Hematopoietic multipotent progenitor cell treated with erythropoietin and hydrocortisone succinate and interleukin-3 and kit ligand, for 6 days (in vitro differentiated cells): ENCODE results near the gene CD276.
"Not testable (repeated sequence)": the region's sequence is repeated elsewhere in the genome, so short reads cannot be mapped to it uniquely, and the experiment has no call there.

Source experiments
- DNase-seq: peaks from one replicate; pipeline ENCODE4 v3.0.0-alpha.2; 2015

Gene CD276

GRCh38 chr15:73685981-73686380 is 1.8 kb downstream of the CD276 start:
- DNase-seq: no peak

DNA sequence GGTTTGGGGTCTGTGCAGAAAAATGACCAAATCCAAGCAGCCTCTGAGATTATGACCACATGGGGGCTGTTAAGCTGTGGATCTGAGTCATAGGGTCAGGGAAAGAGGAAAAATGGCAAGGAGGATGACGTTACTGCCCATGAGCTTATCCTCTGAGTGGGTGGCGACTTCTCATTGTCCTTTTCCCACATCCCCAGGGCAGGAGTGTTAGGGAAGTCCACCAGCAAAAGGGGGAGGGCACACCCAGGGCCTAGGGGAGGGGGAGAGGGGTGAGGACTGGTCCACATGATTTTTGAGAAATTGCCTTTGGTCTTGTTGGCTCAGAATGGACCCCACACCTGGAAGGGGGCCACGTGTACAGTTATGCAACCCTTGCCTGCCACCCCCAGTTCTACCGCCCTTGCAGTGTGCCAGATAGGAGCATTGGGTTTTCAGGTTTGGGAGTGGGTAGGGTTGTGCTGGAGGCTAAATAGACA is 2.6 kb downstream of the CD276 start:
- DNase-seq: no peak

GRCh38 chr15:73687351-73687750 is 3.2 kb downstream of the CD276 start:
- DNase-seq: no peak

DNA sequence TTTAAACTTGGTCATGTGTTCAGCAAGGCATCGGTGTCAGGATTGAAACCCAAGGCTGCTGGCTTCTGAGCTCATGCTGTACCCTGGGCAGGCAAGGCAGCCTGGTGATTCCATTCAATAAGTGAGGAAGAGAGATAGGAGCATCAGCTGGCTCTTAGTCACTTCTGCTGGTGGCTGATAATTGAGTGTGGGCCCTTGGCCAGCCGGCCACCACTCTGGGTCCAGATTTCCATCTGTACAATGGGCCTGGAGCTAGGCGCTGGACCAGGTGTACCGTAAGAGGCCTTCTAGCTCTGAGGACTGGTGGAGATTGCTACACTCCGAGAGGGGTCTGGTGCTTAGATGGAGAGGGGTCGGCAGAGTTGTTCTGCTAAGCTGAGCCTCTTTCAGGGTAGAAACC is 4.3 kb downstream of the CD276 start:
- DNase-seq: peak; percentile 47

- peak; percentile 35 for DNase-seq
These were observed 7.2 kb downstream of the CD276 start for GRCh38 chr15:73691396-73691795.

DNA sequence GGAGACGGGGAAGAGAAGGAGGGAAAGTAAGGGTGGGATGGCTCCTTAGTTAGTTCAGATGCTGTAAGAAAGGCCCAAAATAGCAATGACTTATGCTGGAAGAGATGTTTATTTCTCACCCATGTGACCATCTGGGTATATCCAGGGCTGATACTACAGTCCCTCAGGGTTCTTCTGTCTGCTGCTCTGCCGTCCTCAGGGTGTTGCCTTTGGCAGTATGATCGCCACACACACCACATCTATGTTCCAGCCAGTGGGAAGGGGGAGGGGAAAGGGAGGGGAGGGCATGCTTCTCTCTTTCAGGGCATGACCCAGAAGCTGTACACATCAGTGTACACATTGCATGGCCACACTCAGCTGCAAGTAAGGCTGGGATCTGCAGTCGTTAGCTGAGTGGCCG is 10.2 kb downstream of the CD276 start:
- no peak for DNase-seq

DNA sequence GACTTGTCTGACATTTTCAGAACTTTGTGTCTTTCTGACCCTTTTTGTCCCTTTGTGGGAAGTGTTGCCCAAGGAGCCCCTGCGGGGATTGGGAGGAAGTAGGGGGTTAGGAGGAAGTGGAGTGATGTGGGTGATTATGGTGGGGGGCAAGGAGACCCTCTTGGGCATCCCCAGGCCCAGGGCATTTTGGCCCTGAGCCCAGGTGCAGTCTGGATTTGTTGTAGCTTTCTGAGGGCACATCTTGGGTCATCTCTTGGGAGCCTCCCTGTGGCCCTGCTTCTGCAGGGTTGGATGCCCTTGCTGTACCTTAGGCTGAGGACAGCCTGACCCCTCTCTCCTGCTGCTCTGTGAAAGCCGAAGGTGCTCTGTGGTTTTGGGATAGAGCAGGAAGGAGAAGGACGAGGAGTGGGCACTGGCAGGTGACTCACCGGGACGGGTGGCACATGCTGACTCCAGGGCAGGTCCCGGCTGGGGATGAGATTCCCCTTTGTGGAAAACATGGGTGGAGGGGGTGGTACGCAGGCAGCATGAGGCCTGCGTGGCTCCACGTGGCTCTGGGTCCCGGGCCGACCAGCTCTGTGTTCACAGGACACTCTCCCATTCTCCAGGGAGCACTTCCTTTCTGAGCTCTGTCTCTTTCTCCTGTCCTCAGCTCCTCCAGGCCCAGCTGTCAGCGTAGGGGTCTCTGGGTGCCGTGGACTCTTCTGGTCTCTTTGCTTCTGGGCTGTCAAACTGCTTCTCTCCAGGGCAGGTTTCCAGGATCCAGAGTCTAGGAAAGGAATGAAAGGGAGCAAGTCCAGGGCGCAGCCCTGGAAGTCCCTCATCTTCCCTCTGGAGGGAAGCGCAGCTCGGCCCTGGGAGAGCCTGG is 11.8 kb downstream of the CD276 start:
- no peak for DNase-seq

GRCh38 chr15:73696641-73697001 is 12.4 kb downstream of the CD276 start:
- no peak for DNase-seq

GRCh38 chr15:73697033-73697467 is 12.9 kb downstream of the CD276 start:
- DNase-seq: peak; percentile 77

DNA sequence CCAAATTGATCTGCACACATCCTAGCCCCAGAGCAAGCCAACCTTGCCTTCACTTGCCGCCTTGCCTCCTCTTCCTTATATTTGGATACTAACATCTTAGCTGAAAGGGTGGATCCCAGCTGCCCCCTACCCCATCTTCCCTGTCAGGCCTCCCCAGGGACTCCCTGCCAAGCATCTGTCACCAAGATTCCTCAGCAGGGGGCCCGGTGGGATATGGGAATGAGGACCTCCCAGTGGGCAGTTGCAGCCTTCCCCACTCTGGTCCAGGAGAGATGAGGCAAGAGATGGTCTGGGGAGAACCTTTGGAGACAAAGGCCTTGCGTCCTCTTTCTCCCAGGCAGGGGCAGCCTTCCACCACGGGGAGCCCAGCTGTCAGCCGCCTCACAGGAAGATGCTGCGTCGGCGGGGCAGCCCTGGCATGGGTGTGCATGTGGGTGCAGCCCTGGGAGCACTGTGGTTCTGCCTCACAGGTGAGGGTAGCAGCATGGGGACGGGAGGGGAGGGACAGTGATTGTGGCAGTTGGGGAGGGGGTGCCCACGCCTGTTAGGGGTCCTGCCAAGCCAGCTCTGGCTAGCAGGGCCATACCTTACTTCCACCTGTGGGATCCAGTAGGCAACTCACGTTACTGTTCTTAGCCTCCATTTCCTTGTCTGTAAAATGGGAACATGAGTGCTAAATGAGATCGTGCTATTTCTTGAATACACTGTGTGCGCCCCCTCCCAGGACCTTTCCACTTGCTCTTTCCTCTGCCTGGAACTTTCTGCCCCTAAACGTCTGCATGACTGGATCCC is 15.3 kb downstream of the CD276 start:
- DNase-seq: no peak

- peak; percentile 92 for DNase-seq
These were observed 16.1 kb downstream of the CD276 start for GRCh38 chr15:73700041-73700842.

DNA sequence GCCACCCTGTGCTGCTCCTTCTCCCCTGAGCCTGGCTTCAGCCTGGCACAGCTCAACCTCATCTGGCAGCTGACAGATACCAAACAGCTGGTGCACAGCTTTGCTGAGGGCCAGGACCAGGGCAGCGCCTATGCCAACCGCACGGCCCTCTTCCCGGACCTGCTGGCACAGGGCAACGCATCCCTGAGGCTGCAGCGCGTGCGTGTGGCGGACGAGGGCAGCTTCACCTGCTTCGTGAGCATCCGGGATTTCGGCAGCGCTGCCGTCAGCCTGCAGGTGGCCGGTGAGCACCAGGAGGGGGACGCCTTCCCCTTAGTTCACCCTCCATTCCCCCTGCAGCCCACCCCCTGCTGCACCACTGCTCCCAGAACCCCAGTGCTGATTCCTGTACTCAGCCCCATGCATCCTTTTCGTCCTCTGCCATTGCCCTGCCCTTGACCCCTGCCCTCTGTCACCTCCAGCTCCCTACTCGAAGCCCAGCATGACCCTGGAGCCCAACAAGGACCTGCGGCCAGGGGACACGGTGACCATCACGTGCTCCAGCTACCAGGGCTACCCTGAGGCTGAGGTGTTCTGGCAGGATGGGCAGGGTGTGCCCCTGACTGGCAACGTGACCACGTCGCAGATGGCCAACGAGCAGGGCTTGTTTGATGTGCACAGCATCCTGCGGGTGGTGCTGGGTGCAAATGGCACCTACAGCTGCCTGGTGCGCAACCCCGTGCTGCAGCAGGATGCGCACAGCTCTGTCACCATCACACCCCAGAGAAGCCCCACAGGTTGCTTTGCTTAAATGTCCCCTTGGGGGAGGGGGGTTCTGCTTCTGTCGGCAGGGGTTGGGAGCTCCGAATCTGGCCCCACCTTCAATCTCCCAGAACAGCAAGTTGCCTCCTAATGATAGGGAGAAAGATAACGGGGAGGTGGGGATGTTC is 18.4 kb downstream of the CD276 start:
- not testable (repeated sequence) for DNase-seq

DNA sequence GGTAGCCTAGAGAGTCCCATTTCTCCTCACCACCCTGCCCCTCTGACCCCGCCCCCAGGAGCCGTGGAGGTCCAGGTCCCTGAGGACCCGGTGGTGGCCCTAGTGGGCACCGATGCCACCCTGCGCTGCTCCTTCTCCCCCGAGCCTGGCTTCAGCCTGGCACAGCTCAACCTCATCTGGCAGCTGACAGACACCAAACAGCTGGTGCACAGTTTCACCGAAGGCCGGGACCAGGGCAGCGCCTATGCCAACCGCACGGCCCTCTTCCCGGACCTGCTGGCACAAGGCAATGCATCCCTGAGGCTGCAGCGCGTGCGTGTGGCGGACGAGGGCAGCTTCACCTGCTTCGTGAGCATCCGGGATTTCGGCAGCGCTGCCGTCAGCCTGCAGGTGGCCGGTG is 19.4 kb downstream of the CD276 start:
- DNase-seq: not testable (repeated sequence)

- DNase-seq: not testable (repeated sequence)
These were observed 20.1 kb downstream of the CD276 start for GRCh38 chr15:73704142-73704868.

DNA sequence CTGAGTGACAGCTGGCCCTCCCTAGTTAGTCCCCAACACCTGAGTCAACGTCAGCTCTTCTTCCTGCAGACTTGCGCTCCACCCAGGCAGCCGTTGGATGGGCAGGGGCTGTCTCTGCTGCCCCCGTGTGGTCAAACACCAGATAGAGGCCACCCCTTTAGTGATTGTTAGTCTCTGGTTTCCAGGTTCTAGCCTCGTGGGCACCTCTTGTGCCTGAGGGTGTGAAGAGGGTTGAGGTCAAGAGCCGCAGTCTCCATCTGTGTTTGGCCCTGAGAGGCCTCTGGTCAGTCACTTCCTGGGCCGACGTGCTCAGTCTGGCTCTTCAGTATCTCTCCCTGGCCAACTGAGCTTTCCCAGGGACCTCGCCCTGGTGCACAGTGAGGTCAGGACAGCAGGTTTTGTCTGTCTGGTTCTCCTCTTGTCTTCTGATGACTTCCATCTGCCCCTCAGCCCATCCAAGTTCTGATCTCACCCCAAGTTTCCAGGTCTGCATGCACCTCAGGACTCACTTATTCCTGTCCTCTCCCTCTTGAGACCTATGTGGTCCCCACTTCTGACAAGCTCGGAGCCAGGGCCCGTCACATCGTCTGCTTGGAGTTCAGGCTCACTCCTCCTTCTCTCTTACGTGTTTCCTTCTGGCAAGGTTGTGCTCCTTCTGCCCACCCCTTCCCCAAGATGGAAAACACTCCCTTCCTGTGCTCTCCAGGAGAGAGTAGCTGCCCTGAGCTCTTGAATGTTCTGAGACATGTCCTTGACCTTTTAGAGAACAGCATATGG is 20.9 kb downstream of the CD276 start:
- peak; percentile 83 for DNase-seq

GRCh38 chr15:73708691-73709090 is 24.5 kb downstream of the CD276 start:
- DNase-seq: no peak

- DNase-seq: no peak
These were observed 25.1 kb downstream of the CD276 start for GRCh38 chr15:73709241-73709640.

- DNase-seq: no peak
These were observed 25.5 kb downstream of the CD276 start for GRCh38 chr15:73709686-73710085.

GRCh38 chr15:73710321-73710720 is 26.1 kb downstream of the CD276 start:
- no peak for DNase-seq

DNA sequence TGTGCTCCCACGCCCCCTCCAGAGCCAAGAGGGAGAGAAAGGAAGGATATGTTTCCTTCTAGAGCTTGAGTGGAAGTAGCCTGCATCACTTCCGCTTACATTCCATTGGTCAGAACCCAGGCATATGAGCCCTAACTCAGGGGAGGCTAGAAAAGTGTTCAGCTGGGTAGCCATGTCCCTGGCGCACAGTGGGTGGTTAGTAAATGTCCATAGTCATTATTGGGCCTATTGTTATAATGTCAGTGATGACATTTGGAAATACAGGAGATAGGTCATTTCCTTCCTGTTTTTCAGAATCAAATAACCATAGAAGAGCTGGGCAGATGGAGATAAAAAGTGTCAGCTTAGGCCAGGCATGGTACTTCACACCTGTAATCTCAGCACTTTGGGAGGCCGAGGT is 27.3 kb downstream of the CD276 start:
- peak; percentile 18 for DNase-seq
